ENCODE measurements around the gene MED13L. TPM values are rescaled to one million over a fixed set of nuclear protein-coding genes. Genes with fewer than 3 reads are reported as not detected.
A peak's percentile ranks its signal among the peaks of the same experiment; 100 is the strongest.

MED13L gene
- total RNA-seq, 2 experiments from 2014 or later = 39.5 to 41.8 TPM

GRCh38 chr12:116026768-116027550, 250.5 kb downstream of the MED13L start:
- ChIA-PET POLR2A (interaction anchor here (0.8 kb wide), 1 partner anchor 8 kb away, joined by 5 read pairs; no protein-coding TSS in a partner anchor), CTCF (interaction anchor here (1.2 kb wide), 1 partner anchor 29 kb away, joined by 3 read pairs; no protein-coding TSS in a partner anchor)
- peak; percentile 45 for ATAC-seq
- Mint-ChIP-seq H3K27me3 (no peaks in the 10 kb centered on the region), H3K9me3 (peaks cover 1% of the 10 kb centered on the region), H3K27ac (peak overlapping the region; percentile 69), H3K4me1 (ENCODE audit: low read depth) (peaks cover 36% of the 10 kb centered on the region), H3K4me3 (no peak overlapping the region), H3K36me3 (ENCODE audit: low read depth) (peaks cover 7% of the 10 kb centered on the region)
- intact Hi-C loops (cut with micrococcal nuclease) = no loop called here
- DNase-seq = no peak
- no peak for TF ChIP-seq CTCF (IDR thresholded peaks at IDR 0.05)

- POLR2A ChIA-PET = no interaction called here
- Mint-ChIP-seq H3K9me3 (peaks cover 1% of the 10 kb centered on the region), H3K36me3 (ENCODE audit: low read depth) (peaks cover 7% of the 10 kb centered on the region), H3K27ac (peak overlapping the region; percentile 61), H3K4me3 (no peak overlapping the region), H3K27me3 (no peaks in the 10 kb centered on the region), H3K4me1 (ENCODE audit: low read depth) (peaks cover 36% of the 10 kb centered on the region)
- no peak for TF ChIP-seq CTCF (IDR thresholded peaks at IDR 0.05)
- ATAC-seq (peak; percentile 61), DNase-seq (peak; percentile 41)
- intact Hi-C loops (cut with micrococcal nuclease) = no loop called here
- CTCF ChIA-PET = no interaction called here
Observed at GRCh38 chr12:116026346-116026745, 251.1 kb downstream of the MED13L start.

GRCh38 chr12:116024769-116025168, 252.7 kb downstream of the MED13L start:
- Mint-ChIP-seq H3K9me3 (no peaks in the 10 kb centered on the region), H3K27ac (peak overlapping the region; percentile 1), H3K4me3 (no peak overlapping the region), H3K27me3 (no peaks in the 10 kb centered on the region), H3K36me3 (ENCODE audit: low read depth) (peaks cover 1% of the 10 kb centered on the region), H3K4me1 (ENCODE audit: low read depth) (peaks cover 35% of the 10 kb centered on the region)
- intact Hi-C loops (cut with micrococcal nuclease) = no loop called here
- POLR2A ChIA-PET = no interaction called here
- no peak for TF ChIP-seq CTCF (IDR thresholded peaks at IDR 0.05)
- DNase-seq = no peak
- ATAC-seq = no peak
- CTCF ChIA-PET = no interaction called here

GRCh38 chr12:116019415-116019814, 258.1 kb downstream of the MED13L start:
- POLR2A ChIA-PET = no interaction called here
- Mint-ChIP-seq H3K27me3 (no peaks in the 10 kb centered on the region), H3K4me3 (no peak overlapping the region), H3K36me3 (ENCODE audit: low read depth) (peaks cover 16% of the 10 kb centered on the region), H3K4me1 (ENCODE audit: low read depth) (peaks cover 11% of the 10 kb centered on the region), H3K27ac (peak overlapping the region; percentile 10), H3K9me3 (no peaks in the 10 kb centered on the region)
- intact Hi-C loops (cut with micrococcal nuclease) = loop anchor here (10.0 kb wide), 1 partner anchor 215 kb away; no protein-coding TSS in a partner anchor
- DNase-seq = no peak
- no peak for TF ChIP-seq CTCF (IDR thresholded peaks at IDR 0.05)
- CTCF ChIA-PET = no interaction called here
- no peak for ATAC-seq

GRCh38 chr12:116018282-116018681, 259.2 kb downstream of the MED13L start:
- Mint-ChIP-seq H3K4me1 (ENCODE audit: low read depth) (peaks cover 4% of the 10 kb centered on the region), H3K4me3 (no peak overlapping the region), H3K9me3 (no peaks in the 10 kb centered on the region), H3K27ac (no peak overlapping the region), H3K27me3 (no peaks in the 10 kb centered on the region), H3K36me3 (ENCODE audit: low read depth) (peaks cover 20% of the 10 kb centered on the region)
- POLR2A ChIA-PET = interaction anchor here (0.6 kb wide), 1 partner anchor 50 kb away, joined by 5 read pairs; no protein-coding TSS in a partner anchor
- DNase-seq (no peak), ATAC-seq (no peak)
- intact Hi-C loops (cut with micrococcal nuclease) = loop anchor here (10.0 kb wide), 1 partner anchor 217 kb away; no protein-coding TSS in a partner anchor
- CTCF ChIA-PET = no interaction called here
- no peak for TF ChIP-seq CTCF (IDR thresholded peaks at IDR 0.05)

Data from activated CD8-positive, alpha-beta T cell treated with anti-CD3 and anti-CD28 coated beads for 36 hours (primary cell).